WTC11 (cell line): ENCODE results near the gene ALPK1.

Source experiments
- CTCF ChIP-seq: fragments of 200-600 bp; IDR thresholded peaks from 2 replicates; pipeline ENCODE4 v1.8.0; 2022; ENCODE audit warnings: antibody characterized with exemption
- FOXK1 ChIP-seq: sonication (generic); formaldehyde crosslinking; IDR thresholded peaks from 2 replicates; pipeline ENCODE4 v1.8.0; 2022; ENCODE audit warnings: mild to moderate bottlenecking, moderate library complexity, missing genetic modification reagents
- HMGXB4 ChIP-seq: sonication (generic); formaldehyde crosslinking; IDR thresholded peaks from 2 replicates; pipeline ENCODE4 v1.8.1; 2023; ENCODE audit warnings: mild to moderate bottlenecking, moderate library complexity, missing genetic modification reagents
- NFYB ChIP-seq: sonication (generic); formaldehyde crosslinking; conservative IDR thresholded peaks from 2 replicates; pipeline ENCODE4 v1.8.0; 2022; ENCODE audit warnings: low read depth, missing genetic modification reagents
- NR1H2 ChIP-seq: sonication (generic); formaldehyde crosslinking; IDR thresholded peaks from 2 replicates; pipeline ENCODE4 v1.9.0; 2021; ENCODE audit warnings: mild to moderate bottlenecking, moderate library complexity, missing genetic modification reagents
- TEAD4 ChIP-seq: sonication (generic); formaldehyde crosslinking; IDR thresholded peaks from 2 replicates; pipeline ENCODE4 v1.8.0; 2022; ENCODE audit warnings: mild to moderate bottlenecking, missing genetic modification reagents
- ZNF281 ChIP-seq: sonication (generic); formaldehyde crosslinking; IDR thresholded peaks from 2 replicates; pipeline ENCODE4 v1.8.0; 2023; ENCODE audit warnings: mild to moderate bottlenecking, missing genetic modification reagents
- ZNF317 ChIP-seq: sonication (generic); formaldehyde crosslinking; IDR thresholded peaks from 2 replicates; pipeline ENCODE4 v1.8.1; 2023; ENCODE audit warnings: low read depth, mild to moderate bottlenecking, moderate library complexity, missing genetic modification reagents, borderline replicate concordance
- TF ChIP-seq, protein P1 (sequence below): fragments of 250-450 bp; sonication (Bioruptor Pico); IDR thresholded peaks from 2 replicates; pipeline ENCODE4 v1.9.0; 2021; ENCODE audit warnings: mild to moderate bottlenecking

DNA sequence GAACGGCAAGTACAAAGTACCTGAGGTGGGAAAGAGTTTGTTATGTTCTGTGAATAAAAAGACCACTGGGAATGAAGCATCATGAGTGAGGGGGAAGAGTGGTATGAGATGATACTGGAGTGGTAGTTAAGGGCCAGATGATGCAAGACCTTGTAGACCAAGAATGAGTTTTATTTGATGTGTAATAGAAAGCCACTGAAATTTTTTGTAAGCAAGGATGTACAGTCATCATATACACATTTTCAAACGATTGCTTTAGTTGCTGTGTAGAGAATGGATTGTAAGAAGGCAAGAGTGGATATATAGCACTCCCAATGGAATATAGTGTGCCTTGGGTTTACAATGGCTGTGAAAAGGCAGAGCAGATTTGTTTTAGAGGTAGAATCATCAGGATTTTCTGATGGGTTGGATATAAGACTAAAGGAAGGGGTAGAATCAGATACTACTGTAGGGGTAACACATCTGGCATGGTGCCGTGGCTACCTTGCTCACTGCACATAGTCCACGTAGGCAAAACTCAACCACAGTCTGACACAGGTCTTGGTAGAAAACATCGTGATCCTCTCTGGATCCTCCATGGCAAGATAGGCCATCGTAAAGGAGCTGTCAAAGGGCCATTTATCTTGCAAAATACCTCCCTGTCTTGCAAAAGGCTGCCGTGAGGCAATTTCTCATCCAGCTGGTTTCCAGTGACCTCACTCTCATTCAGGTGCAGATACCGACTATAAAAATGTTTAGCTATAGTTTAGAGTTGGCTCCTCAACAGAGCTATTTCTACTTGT is 26.3 kb upstream of the ALPK1 start:
- TF ChIP-seq CTCF (no peak), FOXK1 (CRISPR knock-in tag) (no peak), TEAD4 (CRISPR knock-in tag) (no peak), ZNF281 (no peak), NFYB (CRISPR knock-in tag) (no peak), ZNF317 (CRISPR knock-in tag) (no peak), NR1H2 (CRISPR knock-in tag) (no peak), HMGXB4 (no peak)
- TF ChIP-seq, protein P1, sequence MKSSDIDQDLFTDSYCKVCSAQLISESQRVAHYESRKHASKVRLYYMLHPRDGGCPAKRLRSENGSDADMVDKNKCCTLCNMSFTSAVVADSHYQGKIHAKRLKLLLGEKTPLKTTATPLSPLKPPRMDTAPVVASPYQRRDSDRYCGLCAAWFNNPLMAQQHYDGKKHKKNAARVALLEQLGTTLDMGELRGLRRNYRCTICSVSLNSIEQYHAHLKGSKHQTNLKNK (CRISPR knock-in tag): no peak
